Embryonic facial prominence (tissue), 1 donor: ENCODE results near the gene WNT9A.
"Not testable (repeated sequence)": the region's sequence is repeated elsewhere in the genome, so short reads cannot be mapped to it uniquely, and the experiment has no call there.

Experiments
- DNase-seq: peaks from one replicate; pipeline ENCODE4 v3.0.0-alpha.2; 2016; ENCODE audit errors: extremely low spot score

WNT9A gene

GRCh38 chr1:227910511-227911153, 37.1 kb downstream of the WNT9A start:
- DNase-seq: no peak

GRCh38 chr1:227909923-227910328, 37.8 kb downstream of the WNT9A start:
- not testable (repeated sequence) for DNase-seq

- DNase-seq: no peak
Observed at GRCh38 chr1:227909188-227909587, 38.5 kb downstream of the WNT9A start.

- DNase-seq: no peak
Observed at GRCh38 chr1:227908359-227908758, 39.4 kb downstream of the WNT9A start.

- no peak for DNase-seq
Observed at GRCh38 chr1:227907439-227908015, 40.2 kb downstream of the WNT9A start.

GRCh38 chr1:227906550-227907071, 41.1 kb downstream of the WNT9A start:
- DNase-seq: no peak

GRCh38 chr1:227905573-227906487, 41.9 kb downstream of the WNT9A start:
- no peak for DNase-seq

- DNase-seq: no peak
Observed at GRCh38 chr1:227904541-227905335, 43.0 kb downstream of the WNT9A start.

- no peak for DNase-seq
Observed at GRCh38 chr1:227903614-227904501, 43.9 kb downstream of the WNT9A start.

GRCh38 chr1:227903061-227903521, 44.6 kb downstream of the WNT9A start:
- DNase-seq: no peak

GRCh38 chr1:227902641-227902990, 45.1 kb downstream of the WNT9A start:
- no peak for DNase-seq

- no peak for DNase-seq
Observed at GRCh38 chr1:227901906-227902640, 45.7 kb downstream of the WNT9A start.

- no peak for DNase-seq
Observed at GRCh38 chr1:227901239-227901905, 46.4 kb downstream of the WNT9A start.

GRCh38 chr1:227900571-227901051, 47.1 kb downstream of the WNT9A start:
- DNase-seq: no peak

- DNase-seq: no peak
Observed at GRCh38 chr1:227899820-227900449, 47.8 kb downstream of the WNT9A start.

GRCh38 chr1:227899141-227899819, 48.5 kb downstream of the WNT9A start:
- no peak for DNase-seq

- DNase-seq: no peak
Observed at GRCh38 chr1:227898502-227899140, 49.1 kb downstream of the WNT9A start.
